NT2/D1 (cell line): ENCODE data around the gene CORO1C.

Experiments used
- SUZ12 ChIP-seq: IDR thresholded peaks from 2 replicates; pipeline ENCODE4 v1.6.1; 2011; ENCODE audit not compliant: insufficient read length, insufficient read depth; ENCODE audit errors: extremely low read depth
- YY1 ChIP-seq: IDR thresholded peaks from 2 replicates; pipeline ENCODE4 v1.6.1; 2011; ENCODE audit not compliant: insufficient read length, insufficient read depth
- ZNF274 ChIP-seq: IDR thresholded peaks from 2 replicates; pipeline ENCODE4 v1.6.1; 2011; ENCODE audit warnings: mild to moderate bottlenecking, low read depth, low read length

- TF ChIP-seq ZNF274 (no peak), YY1 (no peak), SUZ12 (no peak)
Observed at GRCh38 chr12:108629824-108630476, 101.4 kb downstream of the CORO1C start.
